ENCODE data around the gene LYSMD2.

GRCh38 chr15:51696566-51696965 lies 40.9 kb downstream of the LYSMD2 start:
- TF ChIP-seq CTCF (conservative IDR thresholded peaks at IDR 0.05; ENCODE audit: low read depth in 2 of 2) (no peak), POLR2AphosphoS5 (IDR thresholded peaks at IDR 0.05; ENCODE audit: low read depth) (no peak), EZH2phosphoT487 (IDR thresholded peaks at IDR 0.05; ENCODE audit: unreplicated experiment) (no peak), EZH2 (IDR thresholded peaks at IDR 0.05; ENCODE audit: low read depth, unreplicated experiment) (no peak), REST (IDR thresholded peaks at IDR 0.05; ENCODE audit: unreplicated experiment) (no peak), NANOG (IDR thresholded peaks at IDR 0.05; ENCODE audit: borderline replicate concordance) (no peak), ZNF462 (CRISPR knock-in tag; IDR thresholded peaks at IDR 0.05) (no peak), JUNB (IDR thresholded peaks at IDR 0.05; ENCODE audit: unreplicated experiment) (no peak), CREB1 (CRISPR knock-in tag; IDR thresholded peaks at IDR 0.05; ENCODE audit: low read depth) (no peak), ZNF114 (CRISPR knock-in tag; IDR thresholded peaks at IDR 0.05) (no peak), ETS1 (IDR thresholded peaks at IDR 0.05) (no peak), ZNF331 (CRISPR knock-in tag; IDR thresholded peaks at IDR 0.05; ENCODE audit: low read depth) (no peak), STAT1 (IDR thresholded peaks at IDR 0.05; ENCODE audit: unreplicated experiment) (no peak)
